ENCODE measurements around the gene RGS6.

The RGS6 gene

DNA sequence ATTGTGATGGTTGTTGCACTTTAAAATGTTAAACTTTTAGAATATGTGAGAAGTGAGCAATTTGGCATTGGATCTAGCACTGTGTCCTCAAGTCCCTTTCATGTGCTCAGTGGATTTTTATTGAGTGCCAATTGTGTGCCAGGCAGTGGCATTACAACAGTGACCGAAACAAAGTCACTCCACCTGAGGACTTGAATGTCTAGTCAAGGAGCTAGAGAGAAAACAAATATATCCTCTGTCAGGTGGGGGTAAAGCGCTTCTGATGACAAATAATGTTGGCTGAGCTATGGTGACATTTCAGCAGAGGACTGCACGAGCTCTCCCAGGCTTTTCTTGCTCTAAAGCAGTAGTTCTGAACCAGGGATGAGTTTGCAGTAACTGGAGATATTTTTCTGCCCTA is 240.4 kb downstream of the RGS6 start:
- no peak for TF ChIP-seq POLR2A (IDR thresholded peaks at IDR 0.05; ENCODE audit: low read depth, low read length)
- TF ChIP-seq POLR2AphosphoS5 (IDR thresholded peaks at IDR 0.05; ENCODE audit: low read depth, low read length): no peak
- no peak for TF ChIP-seq TAF1 (IDR thresholded peaks at IDR 0.05; ENCODE audit: borderline replicate concordance, low read depth, low read length)
- no peak for DNase-seq (ENCODE audit: insufficient read length)
- FAIRE-seq: no peak

DNA sequence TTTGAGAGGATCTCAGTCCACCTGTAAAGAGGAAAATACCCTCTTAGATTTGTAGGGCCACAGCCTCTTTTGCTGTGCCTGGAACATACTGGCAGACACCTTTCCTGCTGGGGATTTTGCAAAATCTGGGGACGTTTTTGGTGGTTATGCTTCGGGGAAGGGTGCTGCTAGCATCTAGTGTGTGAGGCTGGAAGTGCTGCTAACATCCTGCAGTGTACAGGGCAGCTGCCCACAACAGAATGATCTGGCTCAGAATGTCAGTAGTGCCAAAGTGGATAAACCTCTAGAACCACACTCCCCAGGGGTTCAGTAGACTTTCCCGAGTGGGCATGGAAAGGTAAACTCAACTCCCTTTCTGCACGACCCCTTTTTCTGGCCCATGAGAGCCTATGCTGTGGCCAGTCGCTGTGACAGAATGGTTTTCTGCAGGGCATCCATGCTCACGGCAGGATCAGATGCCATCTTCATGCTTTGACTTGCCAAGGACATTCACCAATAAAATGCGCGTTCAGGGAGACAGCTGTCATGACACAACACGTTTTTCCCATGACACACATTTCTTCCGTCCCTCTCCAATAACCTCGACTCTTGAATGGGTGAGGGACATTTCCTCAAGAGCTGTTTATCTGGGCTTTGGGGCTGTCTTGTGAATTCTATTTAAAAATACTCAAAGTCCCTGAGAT is 240.9 kb downstream of the RGS6 start:
- peak; percentile 71 for FAIRE-seq

DNA sequence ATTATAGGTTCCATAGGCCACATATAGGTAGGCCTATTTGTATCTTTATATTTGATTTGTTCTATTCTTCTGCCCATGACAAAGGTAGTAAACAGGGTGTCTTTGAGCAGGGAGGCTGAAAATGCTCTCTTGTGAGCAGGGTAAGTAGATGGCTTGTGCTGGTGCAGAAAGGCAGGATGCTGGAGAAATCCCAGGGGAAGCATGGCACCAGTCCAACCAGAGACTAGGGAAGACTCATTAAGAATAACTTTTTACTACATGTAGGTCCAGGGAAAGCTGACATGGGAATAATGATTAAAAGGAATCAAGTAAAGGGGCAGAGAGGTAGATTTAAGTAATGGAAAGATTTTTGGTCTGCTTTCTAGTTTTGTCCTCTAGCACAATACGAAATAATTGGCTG is 245.0 kb downstream of the RGS6 start:
- TF ChIP-seq POLR2AphosphoS5 (IDR thresholded peaks at IDR 0.05; ENCODE audit: low read depth, low read length) (no peak), POLR2A (IDR thresholded peaks at IDR 0.05; ENCODE audit: low read depth, low read length) (no peak), TAF1 (IDR thresholded peaks at IDR 0.05; ENCODE audit: borderline replicate concordance, low read depth, low read length) (no peak)
- DNase-seq (ENCODE audit: insufficient read length) (no peak), FAIRE-seq (no peak)

More for the DNA sequence above, 240.9 kb downstream of the RGS6 start:
- no peak for DNase-seq (ENCODE audit: insufficient read length)
- TF ChIP-seq POLR2A (IDR thresholded peaks at IDR 0.05; ENCODE audit: low read depth, low read length): no peak
- TF ChIP-seq POLR2AphosphoS5 (IDR thresholded peaks at IDR 0.05; ENCODE audit: low read depth, low read length): no peak
- TF ChIP-seq TAF1 (IDR thresholded peaks at IDR 0.05; ENCODE audit: borderline replicate concordance, low read depth, low read length): no peak

DNA sequence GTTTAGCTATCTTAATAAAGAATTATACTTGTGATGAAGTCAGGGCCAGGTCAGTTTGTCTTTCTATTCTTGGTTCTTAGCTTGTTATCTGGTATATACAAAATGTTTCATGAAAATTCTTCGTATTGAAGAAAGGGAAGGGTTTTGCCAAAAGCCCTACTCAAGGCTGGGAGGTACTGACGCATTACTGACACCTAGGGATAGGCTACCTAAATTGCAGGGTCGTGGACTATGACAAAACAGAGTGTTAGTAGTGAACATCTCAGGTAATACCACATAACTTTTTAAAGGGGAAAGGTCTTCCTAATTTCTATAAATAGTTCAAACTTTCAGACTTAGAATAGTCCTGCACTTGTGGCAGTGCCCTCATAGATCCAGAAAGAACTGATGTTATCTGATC is 246.3 kb downstream of the RGS6 start:
- DNase-seq (ENCODE audit: insufficient read length): no peak
- no peak for FAIRE-seq

DNA sequence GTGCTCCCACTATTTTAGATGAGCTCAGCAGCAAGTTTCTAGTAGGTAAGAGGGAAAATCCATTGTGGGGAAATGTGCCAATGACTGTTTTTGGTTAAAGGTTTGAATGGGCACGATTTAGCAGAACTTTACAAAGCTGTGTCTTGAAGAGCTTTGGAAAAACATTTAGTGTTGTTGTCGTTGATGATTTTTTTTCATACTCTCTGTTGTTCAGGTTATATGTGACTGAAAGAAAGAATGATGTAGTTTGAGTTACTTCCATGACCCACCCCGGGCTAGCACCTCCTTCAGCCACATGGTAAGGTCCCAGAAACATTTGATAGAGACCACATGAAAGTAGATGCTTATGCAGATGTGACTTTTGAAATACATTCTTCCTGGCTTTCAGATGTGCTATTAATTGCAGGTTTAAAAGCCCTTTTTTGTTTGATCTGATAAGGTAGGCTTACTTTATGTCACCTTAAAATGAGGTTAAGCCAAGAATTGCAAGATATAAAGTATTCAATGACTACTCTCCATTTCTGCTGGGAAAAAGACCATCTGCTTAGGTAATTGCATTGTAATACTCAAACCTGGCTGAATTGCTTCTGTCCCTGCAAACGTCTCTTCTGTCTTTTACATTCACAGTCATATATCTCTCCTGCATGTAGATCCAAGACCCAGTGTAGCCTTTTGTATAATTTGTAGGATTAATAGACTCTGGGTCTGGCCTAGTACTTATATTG is 250.6 kb downstream of the RGS6 start:
- no peak for DNase-seq (ENCODE audit: insufficient read length)
- peak; percentile 78 for FAIRE-seq
- TF ChIP-seq POLR2AphosphoS5 (IDR thresholded peaks at IDR 0.05; ENCODE audit: low read depth, low read length): no peak
- TF ChIP-seq POLR2A (IDR thresholded peaks at IDR 0.05; ENCODE audit: low read depth, low read length): no peak
- no peak for TF ChIP-seq TAF1 (IDR thresholded peaks at IDR 0.05; ENCODE audit: borderline replicate concordance, low read depth, low read length)

More for the DNA sequence above, 246.3 kb downstream of the RGS6 start:
- TF ChIP-seq POLR2A (IDR thresholded peaks at IDR 0.05; ENCODE audit: low read depth, low read length): no peak
- TF ChIP-seq TAF1 (IDR thresholded peaks at IDR 0.05; ENCODE audit: borderline replicate concordance, low read depth, low read length): no peak
- TF ChIP-seq POLR2AphosphoS5 (IDR thresholded peaks at IDR 0.05; ENCODE audit: low read depth, low read length): no peak

DNA sequence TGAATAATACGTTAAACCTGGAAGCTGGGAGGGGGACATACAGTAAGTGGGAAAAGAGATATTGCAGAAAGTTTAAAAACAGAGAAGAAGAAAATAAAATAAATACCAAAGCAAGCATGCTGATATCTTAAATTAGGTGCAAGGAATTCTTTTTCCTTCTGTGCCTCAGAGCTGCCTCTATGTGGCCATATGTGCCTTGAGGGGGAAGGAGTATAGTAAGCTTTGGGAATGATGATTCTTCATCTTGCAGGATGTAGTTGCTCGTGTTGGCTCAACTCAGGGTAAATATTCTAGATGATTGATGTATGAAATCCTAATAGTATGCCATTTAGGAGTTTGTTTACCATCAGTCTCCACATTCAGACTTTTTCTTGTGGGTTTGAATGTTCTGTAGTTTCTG is 251.4 kb downstream of the RGS6 start:
- TF ChIP-seq POLR2AphosphoS5 (IDR thresholded peaks at IDR 0.05; ENCODE audit: low read depth, low read length) (no peak), TAF1 (IDR thresholded peaks at IDR 0.05; ENCODE audit: borderline replicate concordance, low read depth, low read length) (no peak), POLR2A (IDR thresholded peaks at IDR 0.05; ENCODE audit: low read depth, low read length) (no peak)
- DNase-seq (ENCODE audit: insufficient read length) (no peak), FAIRE-seq (no peak)

DNA sequence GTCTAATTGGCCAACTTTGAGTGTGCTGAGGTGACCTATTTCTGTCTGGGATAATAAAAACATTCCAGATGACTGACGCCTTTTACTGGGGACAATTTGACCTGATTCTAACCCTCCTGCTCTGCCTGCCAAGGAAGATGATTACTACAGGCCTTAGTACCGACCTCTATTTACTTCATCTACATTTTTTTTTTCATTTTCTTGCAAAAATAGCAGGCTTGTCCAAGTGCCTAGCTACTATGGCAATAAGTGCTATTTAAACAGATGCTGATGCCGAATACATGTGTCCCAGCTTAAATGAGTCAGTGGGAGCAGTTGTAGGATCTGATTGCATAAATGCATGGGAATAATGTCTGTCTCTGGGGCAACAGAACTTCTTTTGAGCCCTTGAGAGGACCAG is 254.3 kb downstream of the RGS6 start:
- TF ChIP-seq POLR2AphosphoS5 (IDR thresholded peaks at IDR 0.05; ENCODE audit: low read depth, low read length) (no peak), POLR2A (IDR thresholded peaks at IDR 0.05; ENCODE audit: low read depth, low read length) (no peak)
- DNase-seq (ENCODE audit: insufficient read length): no peak
- FAIRE-seq: no peak

DNA sequence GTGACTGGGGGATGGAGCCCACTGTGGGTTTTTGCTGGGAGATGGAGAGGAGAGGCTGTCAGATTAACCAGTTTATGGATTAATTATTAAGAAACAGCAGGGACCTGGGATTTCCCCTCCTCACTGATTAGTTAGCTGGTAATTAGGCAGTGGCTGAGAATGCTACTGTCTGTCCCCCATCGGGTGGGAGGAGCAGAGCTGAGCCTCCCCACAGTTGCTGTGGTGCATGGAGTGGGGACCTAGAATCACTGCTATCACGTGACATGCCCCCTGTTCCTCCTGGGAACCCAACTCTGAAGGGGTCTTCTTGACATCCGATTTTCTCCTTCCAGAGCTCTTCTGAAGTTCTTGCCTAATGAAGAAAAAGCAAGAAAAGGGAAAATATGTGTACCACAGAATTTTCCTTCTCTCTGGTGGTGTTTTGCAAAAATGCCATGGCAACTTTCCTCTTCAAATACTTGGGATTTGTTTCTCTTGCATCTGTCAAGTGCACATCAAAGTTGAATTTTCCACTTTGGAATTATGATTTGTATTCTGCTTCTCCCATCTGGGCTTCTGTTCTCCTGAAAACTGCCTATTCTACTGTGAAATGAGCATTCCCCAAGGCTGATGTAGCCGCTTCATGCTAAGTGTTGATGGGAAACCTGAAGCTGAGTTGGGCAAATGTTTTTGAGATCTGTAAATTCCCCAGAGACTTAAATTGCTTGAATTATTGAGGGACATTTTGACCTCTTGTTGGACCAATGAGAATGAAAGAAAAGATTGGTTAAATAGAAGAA is 264.2 kb downstream of the RGS6 start:
- DNase-seq (ENCODE audit: insufficient read length) (no peak), FAIRE-seq (no peak)
- TF ChIP-seq TAF1 (IDR thresholded peaks at IDR 0.05; ENCODE audit: borderline replicate concordance, low read depth, low read length) (no peak), POLR2A (IDR thresholded peaks at IDR 0.05; ENCODE audit: low read depth, low read length) (no peak)

DNA sequence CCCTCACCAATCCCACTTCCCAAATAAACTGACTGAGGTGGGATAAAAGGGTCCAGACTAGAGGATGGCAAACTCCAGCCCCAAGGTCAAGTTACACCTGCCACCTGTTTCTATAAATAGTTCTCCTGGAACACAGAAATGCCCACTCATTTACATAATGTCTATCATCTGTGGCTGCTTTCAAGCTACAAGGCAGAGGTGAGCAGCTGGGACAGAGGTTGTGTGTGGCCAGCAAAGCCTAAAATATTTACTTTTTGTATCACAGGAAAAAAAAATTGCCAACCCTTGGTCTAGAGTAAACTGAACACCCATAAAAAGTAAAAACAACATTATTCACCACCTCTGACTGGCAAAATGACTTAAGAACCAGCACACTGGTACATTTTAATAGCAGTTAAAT is 269.4 kb downstream of the RGS6 start:
- DNase-seq (ENCODE audit: insufficient read length): no peak
- no peak for FAIRE-seq
- TF ChIP-seq POLR2A (IDR thresholded peaks at IDR 0.05; ENCODE audit: low read depth, low read length) (no peak), TAF1 (IDR thresholded peaks at IDR 0.05; ENCODE audit: borderline replicate concordance, low read depth, low read length) (no peak), POLR2AphosphoS5 (IDR thresholded peaks at IDR 0.05; ENCODE audit: low read depth, low read length) (no peak)

DNA sequence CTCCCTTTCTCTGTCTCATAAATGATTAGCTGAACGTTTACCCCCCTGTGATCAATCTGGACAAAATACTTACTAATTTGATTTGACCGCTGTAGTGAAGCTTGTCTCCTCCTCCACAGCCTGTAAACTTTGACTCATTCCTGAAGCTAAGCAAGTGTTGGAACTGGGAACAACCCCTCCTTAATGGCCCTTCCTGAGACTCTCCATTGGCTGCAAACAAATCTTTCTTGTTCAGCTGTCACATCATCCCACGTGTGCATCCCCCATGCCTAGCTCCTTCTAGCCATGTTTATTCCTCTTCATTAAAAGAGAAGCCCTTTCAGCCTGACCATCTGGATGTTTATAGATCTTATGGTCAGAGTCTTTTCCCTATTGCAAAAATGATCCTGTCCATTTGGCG is 281.2 kb downstream of the RGS6 start:
- no peak for TF ChIP-seq POLR2AphosphoS5 (IDR thresholded peaks at IDR 0.05; ENCODE audit: low read depth, low read length)
- no peak for TF ChIP-seq POLR2A (IDR thresholded peaks at IDR 0.05; ENCODE audit: low read depth, low read length)
- no peak for TF ChIP-seq TAF1 (IDR thresholded peaks at IDR 0.05; ENCODE audit: borderline replicate concordance, low read depth, low read length)
- FAIRE-seq (no peak), DNase-seq (ENCODE audit: insufficient read length) (no peak)

DNA sequence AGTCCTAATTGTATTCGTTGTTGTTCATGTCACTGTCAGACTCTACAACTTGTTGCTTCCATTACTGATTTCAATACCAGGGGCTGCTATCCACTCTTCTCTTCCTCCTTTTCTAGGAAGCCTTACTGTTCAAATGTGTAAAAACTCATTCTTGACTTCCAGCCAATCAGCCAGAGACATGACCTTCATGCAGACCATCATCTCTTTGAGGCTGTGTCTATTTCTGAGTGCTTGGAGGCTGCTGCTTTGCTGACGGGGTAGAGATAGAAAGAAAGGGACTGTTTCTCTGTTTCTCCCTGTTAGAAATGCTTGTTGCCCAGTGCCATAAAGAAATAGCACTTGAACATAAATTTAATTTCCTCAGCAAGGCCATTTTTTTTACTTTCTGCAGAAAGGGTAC is 282.9 kb downstream of the RGS6 start:
- DNase-seq (ENCODE audit: insufficient read length) (no peak), FAIRE-seq (no peak)
- TF ChIP-seq TAF1 (IDR thresholded peaks at IDR 0.05; ENCODE audit: borderline replicate concordance, low read depth, low read length) (no peak), POLR2A (IDR thresholded peaks at IDR 0.05; ENCODE audit: low read depth, low read length) (no peak), POLR2AphosphoS5 (IDR thresholded peaks at IDR 0.05; ENCODE audit: low read depth, low read length) (no peak)

Measured in GM12892 (cell line).